Adrenal gland (tissue), 5 donors: Measurements from ENCODE around the gene AGBL4.

Source experiments
- CTCF ChIP-seq, 6 experiments: fragments of 450-650 bp in 4 of 6; fragments of 200-600 bp in 2 of 6; sonication (generic) in 1 of 6; IDR thresholded peaks; 1 replicate in 5 of 6; 2 replicates in 1 of 6; pipeline versions ENCODE4 v1.5.1 to v1.8.0; 2016 to 2021; ENCODE audit warnings: antibody characterized with exemption in 6 of 6, mild to moderate bottlenecking in 2 of 6, moderate library complexity in 1 of 6
- POLR2A ChIP-seq, 2 donors: fragments of 450-650 bp; IDR thresholded peaks; one replicate each; pipeline ENCODE4 v1.6.1; 2017; ENCODE audit warnings: antibody characterized with exemption in 2 of 2, mild to moderate bottlenecking in 2 of 2, moderate library complexity in 1 of 2
- donor health status: DM: no; HTN: no; CAD: no.

- TF ChIP-seq CTCF (IDR thresholded peaks at IDR 0.05), result no peak
- TF ChIP-seq POLR2A (IDR thresholded peaks at IDR 0.05), result no peak
Measured at GRCh38 chr1:48939042-48939441, 1084.7 kb downstream of the AGBL4 start.
